NT2/D1 (cell line): Measurements from ENCODE around the gene POLRMT.

Experiments used
- YY1 ChIP-seq: IDR thresholded peaks from 2 replicates; pipeline ENCODE4 v1.6.1; 2011; ENCODE audit not compliant: insufficient read length, insufficient read depth
- ZNF274 ChIP-seq: IDR thresholded peaks from 2 replicates; pipeline ENCODE4 v1.6.1; 2011; ENCODE audit warnings: mild to moderate bottlenecking, low read depth, low read length

- TF ChIP-seq YY1 = no peak
- TF ChIP-seq ZNF274 = no peak
These were observed 23.1 kb downstream of the POLRMT start for GRCh38 chr19:610071-610800.
